Ishikawa (cell line): ENCODE results near the gene APLN.

Source experiments
- CEBPB ChIP-seq: IDR thresholded peaks from 2 replicates; pipeline ENCODE4 v1.6.1; 2012
- CREB1 ChIP-seq: IDR thresholded peaks from 2 replicates; pipeline ENCODE4 v1.6.1; 2012; ENCODE audit warnings: low read depth
- EGR1 ChIP-seq: IDR thresholded peaks from 2 replicates; pipeline ENCODE4 v1.6.1; 2012
- EP300 ChIP-seq: IDR thresholded peaks from 2 replicates; pipeline ENCODE4 v1.6.1; 2012; ENCODE audit warnings: borderline replicate concordance
- FOXM1 ChIP-seq: IDR thresholded peaks from 2 replicates; pipeline ENCODE4 v1.6.1; 2012; ENCODE audit warnings: low read depth, borderline replicate concordance
- NFIC ChIP-seq: IDR thresholded peaks from 2 replicates; pipeline ENCODE4 v1.6.1; 2012
- RAD21 ChIP-seq: IDR thresholded peaks from 2 replicates; pipeline ENCODE4 v1.6.1; 2012; ENCODE audit warnings: low read depth
- TAF1 ChIP-seq: IDR thresholded peaks from 2 replicates; pipeline ENCODE4 v1.6.1; 2012; ENCODE audit warnings: low read depth, mild to moderate bottlenecking
- TCF12 ChIP-seq: IDR thresholded peaks from 2 replicates; pipeline ENCODE4 v1.6.1; 2012; ENCODE audit warnings: low read depth
- TEAD4 ChIP-seq: IDR thresholded peaks from 2 replicates; pipeline ENCODE4 v1.6.1; 2012
- YY1 ChIP-seq: IDR thresholded peaks from 2 replicates; pipeline ENCODE4 v1.6.1; 2012; ENCODE audit warnings: low read depth
- TF ChIP-seq, protein P1 (sequence below): IDR thresholded peaks from 2 replicates; pipeline ENCODE4 v1.6.1; 2012
- TF ChIP-seq, protein P2 (sequence below): IDR thresholded peaks from 2 replicates; pipeline ENCODE4 v1.6.1; 2012
- TF ChIP-seq, protein P3 (sequence below): IDR thresholded peaks from 2 replicates; pipeline ENCODE4 v1.6.1; 2012; ENCODE audit warnings: low read depth, mild to moderate bottlenecking

DNA sequence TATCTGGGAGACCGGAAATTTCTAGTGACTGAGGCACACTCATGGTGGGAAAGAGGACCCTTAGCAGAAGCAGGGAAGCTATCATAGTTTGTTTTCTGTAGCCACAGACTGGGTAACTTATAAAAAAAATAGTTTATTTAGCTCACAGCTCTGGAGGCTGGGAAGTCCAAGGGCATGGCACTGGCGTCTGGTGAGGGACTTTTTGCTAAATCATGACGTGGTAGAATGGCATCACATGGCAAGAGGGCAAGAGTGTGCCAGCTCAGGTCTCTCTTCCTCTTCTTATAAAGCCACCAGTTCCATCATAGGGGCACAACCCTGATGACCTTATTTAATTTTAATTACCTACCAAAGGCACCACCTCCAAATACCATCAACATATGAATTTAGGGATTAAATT lies 13.3 kb downstream of the APLN start:
- no peak for TF ChIP-seq EP300
- TF ChIP-seq, protein P1, sequence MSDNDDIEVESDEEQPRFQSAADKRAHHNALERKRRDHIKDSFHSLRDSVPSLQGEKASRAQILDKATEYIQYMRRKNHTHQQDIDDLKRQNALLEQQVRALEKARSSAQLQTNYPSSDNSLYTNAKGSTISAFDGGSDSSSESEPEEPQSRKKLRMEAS = no peak
- no peak for TF ChIP-seq NFIC
- TF ChIP-seq RAD21 = no peak
- no peak for TF ChIP-seq YY1
- no peak for TF ChIP-seq TAF1
- TF ChIP-seq, protein P2, sequence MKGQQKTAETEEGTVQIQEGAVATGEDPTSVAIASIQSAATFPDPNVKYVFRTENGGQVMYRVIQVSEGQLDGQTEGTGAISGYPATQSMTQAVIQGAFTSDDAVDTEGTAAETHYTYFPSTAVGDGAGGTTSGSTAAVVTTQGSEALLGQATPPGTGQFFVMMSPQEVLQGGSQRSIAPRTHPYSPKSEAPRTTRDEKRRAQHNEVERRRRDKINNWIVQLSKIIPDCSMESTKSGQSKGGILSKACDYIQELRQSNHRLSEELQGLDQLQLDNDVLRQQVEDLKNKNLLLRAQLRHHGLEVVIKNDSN = no peak
- no peak for TF ChIP-seq CREB1
- TF ChIP-seq, protein P3, sequence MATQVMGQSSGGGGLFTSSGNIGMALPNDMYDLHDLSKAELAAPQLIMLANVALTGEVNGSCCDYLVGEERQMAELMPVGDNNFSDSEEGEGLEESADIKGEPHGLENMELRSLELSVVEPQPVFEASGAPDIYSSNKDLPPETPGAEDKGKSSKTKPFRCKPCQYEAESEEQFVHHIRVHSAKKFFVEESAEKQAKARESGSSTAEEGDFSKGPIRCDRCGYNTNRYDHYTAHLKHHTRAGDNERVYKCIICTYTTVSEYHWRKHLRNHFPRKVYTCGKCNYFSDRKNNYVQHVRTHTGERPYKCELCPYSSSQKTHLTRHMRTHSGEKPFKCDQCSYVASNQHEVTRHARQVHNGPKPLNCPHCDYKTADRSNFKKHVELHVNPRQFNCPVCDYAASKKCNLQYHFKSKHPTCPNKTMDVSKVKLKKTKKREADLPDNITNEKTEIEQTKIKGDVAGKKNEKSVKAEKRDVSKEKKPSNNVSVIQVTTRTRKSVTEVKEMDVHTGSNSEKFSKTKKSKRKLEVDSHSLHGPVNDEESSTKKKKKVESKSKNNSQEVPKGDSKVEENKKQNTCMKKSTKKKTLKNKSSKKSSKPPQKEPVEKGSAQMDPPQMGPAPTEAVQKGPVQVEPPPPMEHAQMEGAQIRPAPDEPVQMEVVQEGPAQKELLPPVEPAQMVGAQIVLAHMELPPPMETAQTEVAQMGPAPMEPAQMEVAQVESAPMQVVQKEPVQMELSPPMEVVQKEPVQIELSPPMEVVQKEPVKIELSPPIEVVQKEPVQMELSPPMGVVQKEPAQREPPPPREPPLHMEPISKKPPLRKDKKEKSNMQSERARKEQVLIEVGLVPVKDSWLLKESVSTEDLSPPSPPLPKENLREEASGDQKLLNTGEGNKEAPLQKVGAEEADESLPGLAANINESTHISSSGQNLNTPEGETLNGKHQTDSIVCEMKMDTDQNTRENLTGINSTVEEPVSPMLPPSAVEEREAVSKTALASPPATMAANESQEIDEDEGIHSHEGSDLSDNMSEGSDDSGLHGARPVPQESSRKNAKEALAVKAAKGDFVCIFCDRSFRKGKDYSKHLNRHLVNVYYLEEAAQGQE = no peak
- no peak for TF ChIP-seq EGR1
- no peak for TF ChIP-seq FOXM1
- TF ChIP-seq CEBPB = no peak
- no peak for TF ChIP-seq TCF12
- TF ChIP-seq TEAD4 = no peak
